Gastrocnemius medialis (tissue), 4 donors: ENCODE data around the gene SLC45A1. TPM values are rescaled to one million over a fixed set of nuclear protein-coding genes. Genes with fewer than 3 reads are reported as not detected.

Experiments
- ATAC-seq, 2 donors: fragments of 150-250 bp; one replicate each; pipeline ENCODE4 v1.9.1; 2016
- DNase-seq, 2 donors: peaks; one replicate each; pipeline ENCODE4 v3.0.0-alpha.2; 2019
- H3K27ac ChIP-seq, 4 donors: fragments of 200-600 bp; sonication (generic); 1 replicate in 1 of 4; 2 replicates in 3 of 4; pipeline ENCODE4 v1.5.1; 2016 to 2018; ENCODE audit warnings: mild to moderate bottlenecking in 2 of 4, moderate library complexity in 1 of 4
- H3K27me3 ChIP-seq, 3 donors: fragments of 200-600 bp; sonication (generic) in 2 of 3; 1 replicate in 1 of 3; 2 replicates in 2 of 3; pipeline versions ENCODE4 v1.5.1 to v1.6.0; 2016 to 2019; ENCODE audit warnings: mild to moderate bottlenecking in 1 of 3, moderate library complexity in 1 of 3
- H3K36me3 ChIP-seq, 2 donors: fragments of 200-600 bp; sonication (generic) in 1 of 2; one replicate each; pipeline ENCODE4 v1.5.1; 2017 to 2018
- H3K4me1 ChIP-seq, 2 donors: fragments of 200-600 bp; sonication (generic) in 1 of 2; one replicate each; pipeline ENCODE4 v1.5.1; 2016 to 2017; ENCODE audit warnings: mild to moderate bottlenecking in 2 of 2
- H3K4me3 ChIP-seq, 4 donors: fragments of 200-600 bp; sonication (generic) in 3 of 4; 1 replicate in 1 of 4; 2 replicates in 3 of 4; pipeline ENCODE4 v1.5.1; 2016 to 2019; ENCODE audit warnings: mild to moderate bottlenecking in 2 of 4
- H3K9me3 ChIP-seq, 3 donors: fragments of 200-600 bp; sonication (generic) in 2 of 3; 1 replicate in 1 of 3; 2 replicates in 2 of 3; pipeline ENCODE4 v1.5.1; 2016 to 2019
- CTCF ChIP-seq, 5 experiments: fragments of 450-650 bp in 3 of 5; fragments of 200-600 bp in 2 of 5; sonication (generic) in 2 of 5; IDR thresholded peaks in 4 of 5; conservative IDR thresholded peaks in 1 of 5; 1 replicate in 4 of 5; 2 replicates in 1 of 5; pipeline ENCODE4 v1.5.1; 2016 to 2019; ENCODE audit warnings: antibody characterized with exemption in 5 of 5, mild to moderate bottlenecking in 3 of 5, moderate library complexity in 3 of 5
- POLR2A ChIP-seq, 2 donors: fragments of 450-650 bp; IDR thresholded peaks; one replicate each; pipeline ENCODE4 v1.6.1; 2017; ENCODE audit warnings: antibody characterized with exemption in 2 of 2, mild to moderate bottlenecking in 2 of 2, moderate library complexity in 2 of 2
- in situ Hi-C, 4 donors: fragments of 200-750 bp; cut with MboI; loops; one replicate each; pipeline versions ENCODE4 v1.15.0 to v1.8.0; 2017; ENCODE audit warnings: low sequenced_read_pairs in 4 of 4
- intact Hi-C: fragments of 100-400 bp; cut with DNase I; formaldehyde crosslinking; loops from one replicate; pipeline ENCODE4 v1.15.1; 2023; ENCODE audit warnings: low total_unique reads
- total RNA-seq, 4 donors: library from RNA; depleted of rRNA; stranded (reverse); fragments of >200 nt; gene quantifications; one replicate each; pipeline versions ENCODE4 v1.1.0 to v1.2.3, GENCODE V29; 2016

Gene SLC45A1
- total RNA-seq, 4 donors from 2014 or later: 0.56 to 2.9 (median 0.68) TPM

DNA sequence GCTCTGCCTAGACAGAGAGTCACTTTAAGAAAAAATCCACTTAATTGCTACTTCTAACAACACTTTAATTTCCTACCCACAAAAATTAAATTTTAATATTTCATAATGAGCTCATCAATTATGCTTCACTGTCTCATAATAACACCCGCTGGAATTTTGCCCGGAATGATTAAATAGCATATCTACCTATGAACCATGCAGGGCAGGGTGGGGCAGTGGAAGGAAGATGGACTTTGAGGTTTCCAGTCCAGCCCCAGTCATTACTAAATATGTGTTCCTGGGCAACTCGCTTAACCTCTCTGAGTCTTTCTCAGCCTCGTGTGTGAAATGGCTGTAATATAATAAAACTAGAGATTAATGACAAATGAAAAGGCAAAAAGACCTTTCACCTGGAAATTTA lies 32.8 kb upstream of the SLC45A1 start:
- Histone ChIP-seq H3K36me3 (no peaks in the 10 kb centered on the region), H3K27me3 (peaks cover 0 to 14% (median 0%) of the 10 kb centered on the region in 3 donors), H3K27ac (no peak overlapping the region), H3K4me1 (no peaks in the 10 kb centered on the region), H3K4me3 (no peak overlapping the region), H3K9me3 (no peaks in the 10 kb centered on the region)
- no peak for TF ChIP-seq POLR2A (IDR thresholded peaks at IDR 0.05)
- TF ChIP-seq CTCF (IDR thresholded peaks at IDR 0.05 in 4 of 5, conservative IDR thresholded peaks at IDR 0.05 in 1 of 5): no peak
- intact Hi-C loops (no loop called here), in situ Hi-C loops (no loop called here)
- DNase-seq (no peak), ATAC-seq (no peak)

GRCh38 chr1:8285965-8286364 lies 31.9 kb upstream of the SLC45A1 start:
- Histone ChIP-seq H3K4me1 (no peaks in the 10 kb centered on the region), H3K4me3 (no peak overlapping the region), H3K27me3 (peaks cover 0 to 11% (median 0%) of the 10 kb centered on the region in 3 donors), H3K9me3 (no peaks in the 10 kb centered on the region), H3K36me3 (no peaks in the 10 kb centered on the region), H3K27ac (no peak overlapping the region)
- TF ChIP-seq POLR2A (IDR thresholded peaks at IDR 0.05): no peak
- TF ChIP-seq CTCF (IDR thresholded peaks at IDR 0.05 in 4 of 5, conservative IDR thresholded peaks at IDR 0.05 in 1 of 5): no peak
- in situ Hi-C loops: no loop called here
- no peak for ATAC-seq
- intact Hi-C loops: no loop called here
- DNase-seq: no peak

DNA sequence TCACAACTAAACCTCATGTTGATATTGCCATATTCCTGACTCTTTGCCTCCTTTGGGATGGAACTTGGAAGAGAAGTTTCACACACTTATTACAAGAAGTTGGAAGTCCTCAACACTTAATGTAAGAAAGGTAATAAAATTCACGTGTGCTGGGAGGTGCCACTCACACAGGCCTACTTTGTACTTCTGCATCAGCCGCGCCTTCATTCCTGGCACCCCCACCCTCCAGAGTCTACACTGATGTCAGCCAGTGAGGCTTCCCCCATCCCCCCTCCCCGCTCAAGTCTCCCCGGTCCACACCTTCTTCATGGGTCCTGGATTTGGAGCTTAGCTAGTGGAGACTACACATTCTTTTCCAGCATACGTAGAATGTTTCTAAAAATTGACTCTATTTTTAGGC lies 24.8 kb upstream of the SLC45A1 start:
- in situ Hi-C loops: no loop called here
- no peak for ATAC-seq
- no peaks in the 10 kb centered on the region for H3K9me3 ChIP-seq
- no peak for DNase-seq
- no peaks in the 10 kb centered on the region for H3K27me3 ChIP-seq
- H3K36me3 ChIP-seq: no peaks in the 10 kb centered on the region
- no peak overlapping the region for H3K4me3 ChIP-seq
- TF ChIP-seq POLR2A (IDR thresholded peaks at IDR 0.05) (no peak), CTCF (IDR thresholded peaks at IDR 0.05 in 4 of 5, conservative IDR thresholded peaks at IDR 0.05 in 1 of 5) (no peak)
- H3K4me1 ChIP-seq: no peaks in the 10 kb centered on the region
- no peak overlapping the region for H3K27ac ChIP-seq
- intact Hi-C loops: no loop called here

- Histone ChIP-seq H3K9me3 (no peaks in the 10 kb centered on the region), H3K4me1 (no peaks in the 10 kb centered on the region), H3K36me3 (no peaks in the 10 kb centered on the region), H3K4me3 (no peak overlapping the region), H3K27ac (no peak overlapping the region), H3K27me3 (no peaks in the 10 kb centered on the region)
- no peak for TF ChIP-seq POLR2A (IDR thresholded peaks at IDR 0.05)
- TF ChIP-seq CTCF (IDR thresholded peaks at IDR 0.05 in 4 of 5, conservative IDR thresholded peaks at IDR 0.05 in 1 of 5): no peak
- in situ Hi-C loops: no loop called here
- intact Hi-C loops: no loop called here
- ATAC-seq (no peak), DNase-seq (no peak)
Observed at GRCh38 chr1:8293641-8294169, 24.2 kb upstream of the SLC45A1 start.

DNA sequence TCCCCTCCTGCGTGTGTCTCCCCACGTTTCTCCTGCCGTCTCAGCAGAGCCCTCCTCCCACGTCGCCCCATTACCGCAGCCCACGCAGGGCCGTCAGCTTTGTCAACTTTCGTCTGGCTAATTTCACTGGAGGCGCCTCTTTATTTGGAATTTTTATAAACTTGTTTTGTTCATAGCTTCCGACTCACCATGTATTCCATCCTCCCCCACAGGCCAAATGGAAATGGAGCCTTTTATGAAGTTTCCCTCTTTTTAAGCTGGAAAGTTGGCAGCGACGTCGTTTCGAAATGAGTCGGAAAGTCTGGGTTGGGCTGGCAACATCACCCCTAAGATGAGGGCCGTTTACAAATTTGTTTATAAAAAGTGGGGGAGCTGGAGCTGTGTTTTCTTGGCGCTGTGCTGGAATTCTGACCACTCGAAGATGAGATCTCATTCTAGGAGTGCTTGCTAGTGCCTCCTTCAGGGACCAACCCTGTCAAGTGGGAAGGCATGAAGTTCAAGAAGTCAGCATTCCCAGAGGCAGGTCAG lies 23.7 kb upstream of the SLC45A1 start:
- in situ Hi-C loops (no loop called here), intact Hi-C loops (no loop called here)
- Histone ChIP-seq H3K9me3 (no peaks in the 10 kb centered on the region), H3K4me3 (no peak overlapping the region), H3K27ac (no peak overlapping the region), H3K4me1 (no peaks in the 10 kb centered on the region), H3K27me3 (no peaks in the 10 kb centered on the region), H3K36me3 (no peaks in the 10 kb centered on the region)
- TF ChIP-seq POLR2A (IDR thresholded peaks at IDR 0.05) (no peak), CTCF (IDR thresholded peaks at IDR 0.05 in 4 of 5, conservative IDR thresholded peaks at IDR 0.05 in 1 of 5) (no peak)
- no peak for ATAC-seq
- no peak for DNase-seq
